NCI-H2029 treated with DMSO at 0.1 percent for 48 hours (cell line): Measurements from ENCODE around the gene SEMA4D.

ENCODE experiments used
- DNase-seq: peaks from one replicate; lab custom pipeline; 2025; lab: John Stamatoyannopoulos, UW

SEMA4D gene

GRCh38 chr9:89502038-89502601 lies 4.2 kb upstream of the SEMA4D start:
- no peak for DNase-seq

DNA sequence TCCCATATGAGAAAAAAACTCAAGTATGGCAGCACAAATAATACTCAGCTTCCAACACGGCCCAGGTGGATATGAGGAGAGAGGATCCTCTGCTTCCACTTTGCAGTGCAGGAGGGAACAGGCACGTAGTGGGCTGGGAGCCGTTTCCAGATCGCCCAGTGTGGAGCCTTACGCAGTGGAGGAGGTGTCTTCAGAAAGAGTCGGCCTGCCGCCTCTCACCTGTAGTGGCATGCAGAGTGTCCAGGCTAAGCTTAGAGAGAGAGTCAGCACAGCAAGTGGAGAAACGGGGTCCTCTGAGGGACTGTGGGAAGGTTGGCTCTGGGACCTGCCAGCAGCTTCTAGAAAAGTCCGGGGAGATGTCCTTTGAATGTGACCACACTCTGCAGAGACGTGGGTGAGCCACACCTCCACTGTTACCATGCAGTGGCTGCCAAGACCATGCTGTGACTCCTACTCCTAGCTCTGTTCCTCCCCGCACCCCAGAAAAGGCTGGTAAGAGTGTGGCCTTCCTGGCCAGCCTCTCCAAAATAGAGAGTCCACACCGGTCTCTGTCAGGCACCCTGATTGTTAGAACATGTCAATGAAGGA lies 3.5 kb upstream of the SEMA4D start:
- no peak for DNase-seq

DNA sequence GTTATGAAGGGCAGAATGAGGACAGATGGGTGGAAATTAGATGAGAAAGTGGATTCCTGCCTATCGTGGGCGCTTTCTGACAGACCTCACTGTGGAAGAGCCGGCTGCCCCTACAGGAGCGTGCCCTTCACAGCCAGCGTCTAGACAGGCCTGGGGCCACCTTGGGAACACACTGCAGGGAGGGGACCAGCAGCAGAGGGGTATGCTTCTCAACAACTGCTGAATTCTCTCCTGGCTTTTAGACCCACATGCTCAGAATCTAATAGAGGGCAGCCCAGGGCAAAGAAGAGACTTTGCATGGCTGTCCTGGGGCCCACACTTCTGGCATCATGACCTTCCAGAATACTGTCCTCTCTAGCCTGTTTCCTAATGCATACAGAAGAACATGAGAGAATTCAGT lies 2.1 kb upstream of the SEMA4D start:
- no peak for DNase-seq

- no peak for DNase-seq
Observed at GRCh38 chr9:89498852-89499480, 1.1 kb upstream of the SEMA4D start.

DNA sequence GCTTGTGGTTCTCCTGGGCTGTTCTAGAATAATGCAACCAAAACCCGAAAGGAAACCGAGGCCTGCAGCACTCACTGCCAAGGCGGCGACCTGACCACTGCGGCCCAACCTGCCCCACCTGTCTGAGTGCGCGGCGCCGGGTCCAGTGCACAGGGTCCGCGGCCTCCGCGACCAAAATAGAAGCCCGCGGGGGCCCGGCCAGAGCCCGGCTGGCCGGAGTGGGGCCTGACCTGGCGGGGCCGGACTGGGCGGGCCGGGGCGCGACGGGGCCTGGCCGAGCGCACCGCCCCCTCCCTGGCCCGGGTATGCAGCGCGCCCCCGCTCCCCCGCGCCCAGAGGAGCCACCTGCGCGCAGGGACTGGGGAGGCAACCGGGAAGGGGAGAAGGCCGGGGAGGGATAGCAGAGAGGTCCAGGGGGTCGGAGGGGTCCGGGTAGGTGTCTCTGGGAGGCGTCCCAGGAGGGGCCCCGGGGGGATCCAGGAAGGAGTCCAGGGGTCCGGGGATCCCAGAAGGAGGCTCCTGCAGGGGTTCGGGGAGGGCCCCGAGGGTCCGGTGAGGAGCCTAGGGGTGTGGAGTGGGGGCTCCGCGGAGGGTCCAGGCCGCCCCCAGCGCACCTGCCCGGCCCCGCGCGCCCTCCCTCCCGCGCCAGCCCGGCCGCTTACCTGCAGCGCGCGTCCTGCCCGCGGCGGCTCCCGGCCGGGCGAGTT lies 503 bp downstream of the SEMA4D start:
- DNase-seq, result no peak

GRCh38 chr9:89496645-89497256 lies 1.2 kb downstream of the SEMA4D start:
- no peak for DNase-seq

DNA sequence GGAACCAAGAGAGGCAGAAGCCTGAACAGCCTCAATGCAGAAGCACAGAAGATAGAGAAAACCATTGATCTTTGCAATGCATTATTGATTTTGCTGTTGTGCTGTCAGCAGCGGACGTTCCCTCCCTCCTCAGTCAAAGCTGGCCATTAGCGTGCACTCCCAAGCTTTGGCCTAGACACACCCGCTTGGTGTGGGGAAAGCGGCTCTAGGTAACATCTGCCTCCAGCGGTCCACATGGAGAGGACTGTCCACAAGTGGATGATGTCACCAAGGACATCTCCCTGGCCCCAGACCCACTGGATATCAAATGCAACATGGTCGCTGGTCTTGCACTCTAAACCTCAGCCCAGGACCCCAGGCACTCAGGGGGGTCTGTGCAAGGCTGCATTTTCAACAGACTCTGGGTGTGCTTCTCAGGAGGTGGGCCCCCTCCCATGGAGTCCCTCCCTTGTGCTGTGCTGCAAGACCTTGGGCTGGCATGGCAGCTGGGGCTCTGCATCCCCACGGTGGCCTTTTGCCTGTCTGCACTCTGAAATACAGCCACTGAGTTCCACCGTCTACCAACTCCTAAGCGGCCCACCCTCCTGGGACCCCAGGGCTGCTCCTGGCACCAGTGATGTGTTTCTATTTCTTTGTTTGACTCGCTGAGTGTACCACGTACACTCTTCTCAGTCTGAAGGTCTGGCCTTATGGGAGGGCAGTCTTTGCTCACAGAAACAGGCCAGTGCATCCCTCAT lies 1.9 kb downstream of the SEMA4D start:
- DNase-seq, result no peak

- no peak for DNase-seq
Observed at GRCh38 chr9:89494199-89494598, 3.7 kb downstream of the SEMA4D start.

DNA sequence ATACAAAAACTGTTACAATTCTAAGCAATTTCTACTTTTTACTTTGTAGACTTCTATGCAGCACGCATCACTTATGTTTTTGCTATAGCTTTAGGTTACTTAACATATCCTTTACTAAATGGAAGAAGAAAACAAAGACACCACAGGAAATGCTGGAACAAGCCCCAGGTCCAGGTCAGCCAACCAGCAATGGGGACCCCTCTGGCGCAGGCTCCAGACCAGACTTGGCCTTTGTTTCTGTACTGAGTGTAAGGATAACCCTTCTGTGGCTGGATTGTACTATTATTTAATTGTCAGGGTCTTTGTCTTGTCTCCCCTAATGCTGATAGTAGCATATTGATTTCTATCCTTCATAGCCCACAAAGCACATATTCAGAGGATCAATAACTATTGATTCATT lies 4.2 kb downstream of the SEMA4D start:
- no peak for DNase-seq

DNA sequence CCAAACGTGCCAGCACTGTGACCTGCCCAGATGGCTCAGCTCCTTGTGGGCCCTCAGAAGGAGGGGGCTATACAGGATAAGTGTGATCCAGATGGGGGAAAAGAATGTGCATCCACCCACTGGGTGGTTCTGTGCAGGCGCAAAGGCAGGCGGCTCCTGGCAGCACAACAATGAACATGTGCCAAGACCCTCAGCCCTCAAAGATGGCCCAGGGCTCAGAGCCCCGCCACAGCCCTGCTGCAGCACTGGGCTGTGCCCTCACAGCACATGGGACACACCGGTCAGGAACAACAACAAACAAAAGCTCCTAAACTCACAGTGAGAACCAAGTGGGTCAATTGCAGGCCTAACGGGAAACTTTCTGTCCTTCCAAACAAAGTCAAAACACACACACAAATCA lies 4.7 kb downstream of the SEMA4D start:
- no peak for DNase-seq

DNA sequence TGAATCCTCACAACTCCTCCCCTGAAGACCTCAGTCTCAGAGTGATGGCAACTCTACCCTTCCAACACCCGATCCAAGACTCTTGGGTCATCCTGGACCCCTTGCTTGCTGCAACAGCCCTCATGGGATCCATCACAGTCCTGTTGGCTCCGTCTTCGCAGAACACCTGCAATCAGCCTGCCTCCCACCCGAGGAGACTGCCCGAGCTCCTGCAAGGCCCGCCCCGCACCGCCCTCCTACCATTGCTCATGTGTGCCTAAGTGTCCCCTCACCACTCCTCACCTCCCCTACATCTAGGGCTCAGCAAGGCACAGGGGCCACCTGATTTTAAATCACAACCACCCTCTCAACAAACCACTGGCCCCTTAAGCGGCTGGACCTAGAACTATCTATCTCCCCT lies 5.3 kb downstream of the SEMA4D start:
- no peak for DNase-seq

GRCh38 chr9:89491694-89492093 lies 6.2 kb downstream of the SEMA4D start:
- no peak for DNase-seq

GRCh38 chr9:89489548-89490530 lies 8.1 kb downstream of the SEMA4D start:
- no peak for DNase-seq

DNA sequence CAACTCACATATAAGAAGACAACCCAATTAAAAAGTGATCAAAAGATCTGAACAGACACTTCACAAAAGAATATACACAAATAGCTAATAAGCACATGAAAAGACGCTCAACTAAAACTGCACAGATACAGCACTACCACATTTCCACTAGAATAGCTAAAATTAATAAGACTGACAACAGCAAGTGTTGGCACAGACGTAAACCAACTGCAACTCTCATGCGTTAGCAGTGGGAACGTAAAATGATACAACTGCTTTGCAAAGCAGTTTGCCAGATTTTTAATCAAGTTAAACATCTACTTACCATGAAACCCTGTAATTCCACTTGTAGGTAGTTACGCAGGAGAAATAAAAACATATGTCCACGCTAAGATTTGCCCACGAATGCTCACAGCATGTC lies 9.0 kb downstream of the SEMA4D start:
- DNase-seq, result no peak

- no peak for DNase-seq
Observed at GRCh38 chr9:89488131-89488530, 9.8 kb downstream of the SEMA4D start.

DNA sequence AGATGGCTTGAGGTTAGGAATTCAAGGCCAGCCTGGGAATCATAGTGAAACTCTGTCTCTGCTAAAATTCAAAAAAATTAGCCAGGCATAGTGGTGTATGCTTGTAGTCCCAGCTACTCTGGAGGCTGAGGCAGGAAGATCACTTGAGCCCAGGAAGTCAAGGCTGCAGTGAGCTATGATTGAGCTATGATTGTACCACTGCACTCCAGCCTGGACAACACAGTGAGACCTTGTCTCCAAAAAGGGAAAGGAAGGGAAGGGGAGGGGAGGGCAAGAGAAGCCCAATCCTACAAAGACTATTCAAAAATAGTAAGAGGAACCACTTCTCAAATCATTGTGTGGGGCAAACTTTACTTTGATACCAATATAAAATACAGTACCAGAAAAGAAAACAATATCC lies 11.2 kb downstream of the SEMA4D start:
- DNase-seq, result no peak

DNA sequence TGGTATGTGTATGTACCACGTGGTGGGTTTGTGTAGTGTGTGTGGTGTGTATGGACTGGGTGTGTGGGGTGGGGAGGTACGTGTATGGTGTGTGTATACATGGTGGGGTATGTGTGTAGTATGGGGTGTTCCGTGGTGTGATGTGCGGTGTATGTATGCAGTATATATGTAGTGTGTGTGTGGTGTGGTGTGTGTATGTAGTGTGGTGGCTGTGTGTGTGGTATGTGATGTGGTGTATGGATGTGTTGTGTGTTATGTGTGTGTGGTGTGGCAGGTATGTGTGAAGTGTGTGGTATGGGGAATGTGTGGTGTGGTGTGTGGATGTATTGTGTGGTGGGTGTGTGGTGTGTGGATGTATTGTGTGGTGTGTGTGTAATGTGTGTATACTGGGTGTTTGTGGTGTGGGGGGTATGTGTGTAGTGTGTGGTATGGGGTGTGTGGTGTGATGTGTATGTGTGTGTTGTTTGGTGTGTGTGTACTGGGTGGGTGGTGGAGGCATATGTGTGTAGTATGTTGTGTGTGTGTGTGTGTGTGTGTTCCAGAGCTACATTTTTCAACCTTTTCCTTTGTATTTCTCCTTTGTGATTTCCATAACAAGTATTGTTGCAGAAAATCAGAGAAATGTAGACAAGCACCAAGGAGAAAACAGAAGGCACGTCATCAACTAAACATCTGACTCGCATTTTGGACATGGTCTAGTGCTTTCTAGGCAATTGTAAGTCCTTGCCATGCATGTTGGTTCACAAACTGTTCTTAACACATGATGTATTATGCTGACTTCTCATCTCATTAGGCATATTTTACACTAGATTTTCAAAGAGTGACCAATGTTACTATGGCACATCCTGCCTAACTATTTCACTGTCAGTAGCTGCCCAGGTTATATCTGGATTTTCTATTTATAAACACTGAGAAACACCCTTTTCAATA lies 13.2 kb downstream of the SEMA4D start:
- no peak for DNase-seq

DNA sequence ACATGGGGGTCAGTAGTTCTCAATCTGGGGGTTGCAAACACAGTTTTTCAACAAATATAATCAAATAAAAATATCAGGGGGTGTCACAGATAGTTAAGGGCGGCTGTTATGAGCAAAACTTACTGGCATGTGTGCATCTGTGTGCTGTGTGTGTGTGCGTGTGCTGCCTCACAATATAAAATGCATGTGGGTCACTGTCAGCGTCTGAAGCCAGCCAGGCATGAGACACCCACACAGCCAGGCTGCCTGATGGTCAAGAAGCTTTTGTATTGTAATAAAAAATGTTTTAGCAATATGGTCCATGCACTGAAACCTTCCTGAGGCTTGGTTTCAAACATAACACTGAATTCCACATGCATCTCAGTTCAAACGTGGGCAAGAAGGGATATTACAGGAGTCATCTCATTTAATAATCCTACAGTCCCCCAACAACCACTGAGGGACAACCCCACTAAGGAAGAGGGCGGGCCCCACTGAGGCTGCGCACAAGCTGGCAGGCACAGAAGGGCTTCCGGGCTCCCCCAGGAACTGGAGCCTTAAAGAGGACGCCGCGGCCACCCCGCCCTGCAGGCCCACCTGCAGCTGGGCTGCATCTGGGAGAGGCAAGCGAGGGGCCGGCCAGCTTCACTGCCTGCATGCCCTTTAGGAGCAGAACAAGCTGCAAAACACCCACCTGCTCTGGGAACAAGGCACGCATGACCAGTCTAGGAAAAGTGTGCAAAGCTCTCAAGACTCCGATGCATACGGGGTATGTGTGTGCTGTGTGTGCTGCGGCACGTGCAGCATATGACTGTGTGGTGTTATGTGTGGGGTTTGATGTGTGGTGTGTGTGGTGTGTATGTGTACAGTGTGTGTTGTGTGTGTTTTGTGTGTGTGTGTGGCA lies 14.1 kb downstream of the SEMA4D start:
- no peak for DNase-seq

- no peak for DNase-seq
Observed at GRCh38 chr9:89482901-89483361, 15.0 kb downstream of the SEMA4D start.
